SH-SY5Y (cell line): ENCODE results near the gene GCNT2.

Source experiments
- GATA2 ChIP-seq: IDR thresholded peaks from 2 replicates; pipeline ENCODE4 v1.6.1; 2011; ENCODE audit warnings: mild to moderate bottlenecking, low read depth, low read length
- GATA3 ChIP-seq: IDR thresholded peaks from 2 replicates; pipeline ENCODE4 v1.6.1; 2011; ENCODE audit warnings: low read depth, mild to moderate bottlenecking, low read length, moderate library complexity

DNA sequence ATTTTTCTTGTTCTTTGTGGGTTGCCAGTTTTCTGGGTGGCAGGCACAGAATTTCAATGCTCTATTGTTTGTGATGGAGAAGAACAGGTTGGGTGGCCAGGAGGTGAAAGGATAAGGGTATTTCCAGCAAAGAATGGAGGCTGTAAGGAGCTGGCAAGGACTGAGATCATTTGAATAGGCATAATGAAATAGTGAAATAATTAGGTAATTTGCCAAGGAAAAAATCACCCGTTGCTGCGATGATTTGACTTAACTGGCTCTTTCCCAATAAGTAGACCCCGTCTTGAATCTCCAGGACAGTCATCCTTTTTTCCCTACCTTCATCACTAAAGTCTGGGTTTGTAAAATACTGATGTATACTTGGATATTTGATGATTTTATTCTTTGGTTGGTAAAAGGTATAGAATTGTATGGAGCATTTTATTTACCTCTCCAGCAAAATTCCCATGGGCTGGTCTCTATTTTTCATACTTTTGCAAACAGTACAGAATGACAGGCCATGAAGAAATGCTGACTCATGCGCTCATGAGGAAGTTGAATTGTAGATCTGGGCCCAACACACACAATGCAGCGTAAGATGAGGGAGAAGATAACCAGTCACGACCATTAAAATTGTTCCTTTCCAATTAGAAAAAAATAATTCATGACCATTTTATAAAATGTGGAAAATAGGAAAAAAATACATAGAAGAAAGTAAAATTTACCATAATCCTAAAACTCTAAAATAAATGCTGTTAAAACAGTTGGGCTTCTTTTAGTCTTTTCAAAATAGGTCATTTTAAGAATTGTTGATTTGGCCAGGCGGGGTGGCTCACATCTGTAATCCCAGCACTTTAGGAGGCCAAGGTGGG, 2.4 kb upstream of the GCNT2 start:
- no peak for TF ChIP-seq GATA2
- no peak for TF ChIP-seq GATA3
